ENCODE data around the gene VPS51. TPM values are rescaled to one million over a fixed set of nuclear protein-coding genes. Genes with fewer than 3 reads are reported as not detected.

VPS51 gene
- total and polyA plus RNA-seq, 4 donors, result 33.2 to 158 (median 83.9) TPM

GRCh38 chr11:65089621-65090020 lies 6.4 kb upstream of the VPS51 start (continued):
- TF ChIP-seq REST (IDR thresholded peaks at IDR 0.05) (no peak), HNF4G (IDR thresholded peaks at IDR 0.05) (no peak), YY1 (IDR thresholded peaks at IDR 0.05) (no peak)

- Histone ChIP-seq H3K27me3 (ENCODE audit: control insufficient read depth in 4 of 4, insufficient read depth in 4 of 4, low read length in 3 of 4) (no peaks in the 10 kb centered on the region), H3K9me3 (ENCODE audit: control insufficient read depth in 4 of 4, low read length in 3 of 4) (no peaks in the 10 kb centered on the region), H3K36me3 (ENCODE audit: control insufficient read depth in 4 of 4, insufficient read depth in 3 of 4, low read depth in 1 of 4, low read length in 3 of 4) (peaks cover 5 to 37% (median 12%) of the 10 kb centered on the region in 4 donors), H3K9ac (ENCODE audit: low read depth in 1 of 2, low read length in 2 of 2) (no peak overlapping the region), H3K4me3 (ENCODE audit: low read depth in 1 of 3, low read length in 3 of 3) (no peak overlapping the region), H3K4me1 (ENCODE audit: control insufficient read depth in 4 of 4, insufficient read depth in 4 of 4, low read length in 3 of 4) (peaks cover 0 to 4% (median 2%) of the 10 kb centered on the region in 4 donors), H3K27ac (ENCODE audit: low read depth in 1 of 2, low read length in 2 of 2) (no peak overlapping the region)
- no peak for TF ChIP-seq HNF4G (IDR thresholded peaks at IDR 0.05)
- DNase-seq (ENCODE audit: low spot score), result no peak
- 98% methylated on average over 4 of the region's 4 CpGs for WGBS
These were observed 5.4 kb upstream of the VPS51 start for GRCh38 chr11:65090628-65091027.

GRCh38 chr11:65095427-65095826 lies 587 bp upstream of the VPS51 start:
- no peak for DNase-seq (ENCODE audit: low spot score)
- Histone ChIP-seq H3K27ac (ENCODE audit: low read depth in 1 of 2, low read length in 2 of 2) (no peak overlapping the region), H3K9me3 (ENCODE audit: control insufficient read depth in 4 of 4, low read length in 3 of 4) (no peaks in the 10 kb centered on the region), H3K36me3 (ENCODE audit: control insufficient read depth in 4 of 4, insufficient read depth in 3 of 4, low read depth in 1 of 4, low read length in 3 of 4) (peaks cover 0 to 6% (median 0%) of the 10 kb centered on the region in 4 donors), H3K4me1 (ENCODE audit: control insufficient read depth in 4 of 4, insufficient read depth in 4 of 4, low read length in 3 of 4) (peaks cover 2 to 15% (median 12%) of the 10 kb centered on the region in 4 donors), H3K9ac (ENCODE audit: low read depth in 1 of 2, low read length in 2 of 2) (no peak overlapping the region), H3K27me3 (ENCODE audit: control insufficient read depth in 4 of 4, insufficient read depth in 4 of 4, low read length in 3 of 4) (no peaks in the 10 kb centered on the region), H3K4me3 (ENCODE audit: low read depth in 1 of 3, low read length in 3 of 3) (no peak overlapping the region)
- TF ChIP-seq FOXA2 (IDR thresholded peaks at IDR 0.05) (no peak), NR2F2 (IDR thresholded peaks at IDR 0.05) (no peak), RXRA (IDR thresholded peaks at IDR 0.05) (no peak), JUND (IDR thresholded peaks at IDR 0.05) (no peak), GABPA (IDR thresholded peaks at IDR 0.05 in 1 of 2, conservative IDR thresholded peaks at IDR 0.05 in 1 of 2) (no peak), HNF4A (conservative IDR thresholded peaks at IDR 0.05) (no peak), MAX (IDR thresholded peaks at IDR 0.05) (no peak), YY1 (IDR thresholded peaks at IDR 0.05) (no peak), ATF3 (IDR thresholded peaks at IDR 0.05) (no peak), CTCF (IDR thresholded peaks at IDR 0.05; ENCODE audit: low read depth, low read length, missing input control) (no peak), TAF1 (conservative IDR thresholded peaks at IDR 0.05) (no peak), SP1 (IDR thresholded peaks at IDR 0.05) (no peak), ZBTB33 (IDR thresholded peaks at IDR 0.05) (no peak), HNF4G (IDR thresholded peaks at IDR 0.05) (no peak), RAD21 (IDR thresholded peaks at IDR 0.05) (no peak)
- 79% methylated on average over 22 of the region's 22 CpGs for WGBS

Data from liver (tissue), 9 donors.